ENCODE results near the gene CDCP1.

CDCP1 gene

DNA sequence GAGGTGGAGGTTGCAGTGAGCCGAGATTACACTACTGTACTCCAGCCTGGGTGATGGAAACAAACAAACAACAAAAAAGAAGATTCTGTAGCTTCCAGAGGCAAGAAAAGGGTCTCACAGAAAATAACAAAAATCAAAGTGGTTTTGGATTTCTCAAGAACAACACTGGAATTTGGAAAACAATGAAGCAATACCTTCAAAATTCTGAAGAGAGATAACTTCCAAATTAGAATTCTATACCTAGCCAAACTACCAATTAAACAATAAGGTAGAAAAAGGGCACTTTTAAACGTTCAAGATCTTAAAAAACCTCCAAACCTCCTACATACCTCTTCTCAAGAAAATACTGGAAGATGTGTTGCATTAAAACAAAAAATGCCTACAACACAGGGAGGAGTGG, 4.9 kb upstream of the CDCP1 start:
- TF ChIP-seq, protein P1, sequence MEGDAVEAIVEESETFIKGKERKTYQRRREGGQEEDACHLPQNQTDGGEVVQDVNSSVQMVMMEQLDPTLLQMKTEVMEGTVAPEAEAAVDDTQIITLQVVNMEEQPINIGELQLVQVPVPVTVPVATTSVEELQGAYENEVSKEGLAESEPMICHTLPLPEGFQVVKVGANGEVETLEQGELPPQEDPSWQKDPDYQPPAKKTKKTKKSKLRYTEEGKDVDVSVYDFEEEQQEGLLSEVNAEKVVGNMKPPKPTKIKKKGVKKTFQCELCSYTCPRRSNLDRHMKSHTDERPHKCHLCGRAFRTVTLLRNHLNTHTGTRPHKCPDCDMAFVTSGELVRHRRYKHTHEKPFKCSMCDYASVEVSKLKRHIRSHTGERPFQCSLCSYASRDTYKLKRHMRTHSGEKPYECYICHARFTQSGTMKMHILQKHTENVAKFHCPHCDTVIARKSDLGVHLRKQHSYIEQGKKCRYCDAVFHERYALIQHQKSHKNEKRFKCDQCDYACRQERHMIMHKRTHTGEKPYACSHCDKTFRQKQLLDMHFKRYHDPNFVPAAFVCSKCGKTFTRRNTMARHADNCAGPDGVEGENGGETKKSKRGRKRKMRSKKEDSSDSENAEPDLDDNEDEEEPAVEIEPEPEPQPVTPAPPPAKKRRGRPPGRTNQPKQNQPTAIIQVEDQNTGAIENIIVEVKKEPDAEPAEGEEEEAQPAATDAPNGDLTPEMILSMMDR (IDR thresholded peaks at IDR 0.05; ENCODE audit: insufficient read depth, low read length, poor library complexity, severe bottlenecking), result no peak
- no peak for TF ChIP-seq EZH2phosphoT487 (conservative IDR thresholded peaks at IDR 0.05; ENCODE audit: low read length)
- no peak overlapping the region for H3K4me3 ChIP-seq (ENCODE audit: insufficient read depth, low read length, poor library complexity, severe bottlenecking)

DNA sequence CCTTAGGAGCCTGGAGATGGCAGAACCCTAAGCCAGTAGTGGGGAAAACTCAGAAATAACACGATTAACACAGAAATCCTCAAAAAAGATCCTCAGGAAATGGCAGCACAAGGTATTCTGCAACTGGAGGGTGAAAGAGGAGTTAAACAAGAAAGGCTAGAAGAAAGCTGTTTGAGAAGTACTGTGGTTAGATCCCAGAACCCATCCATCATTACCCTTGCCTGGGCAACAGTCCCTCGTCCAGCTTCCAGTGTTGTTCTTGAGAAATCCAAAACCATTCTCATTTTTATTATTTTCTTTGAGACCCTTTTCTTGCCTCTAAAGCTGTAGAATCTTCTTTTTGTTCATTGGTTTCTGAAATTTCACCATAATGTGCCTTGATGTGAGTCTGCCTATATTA, 2.7 kb upstream of the CDCP1 start:
- H4K20me1 ChIP-seq (ENCODE audit: low read depth, low read length), result no peaks in the 10 kb centered on the region
- no peaks in the 10 kb centered on the region for H3F3A ChIP-seq (ENCODE audit: insufficient read depth)
- H3K4me2 ChIP-seq (ENCODE audit: low read depth, low read length, poor library complexity, severe bottlenecking), result no peak overlapping the region
- H3K36me3 ChIP-seq (ENCODE audit: low read length), result no peaks in the 10 kb centered on the region
- no peak overlapping the region for H3K4me3 ChIP-seq (ENCODE audit: insufficient read depth, low read length, poor library complexity, severe bottlenecking)
- TF ChIP-seq, protein P1 (IDR thresholded peaks at IDR 0.05; ENCODE audit: insufficient read depth, low read length, poor library complexity, severe bottlenecking), result no peak
- H3K27me3 ChIP-seq (ENCODE audit: low read length), result no peaks in the 10 kb centered on the region
- peaks cover 4% of the 10 kb centered on the region; the same call in 1 of the 2 replicates for H3K9me3 ChIP-seq (ENCODE audit: insufficient read depth, low read length)
- H3K9me2 ChIP-seq (replicated peaks; ENCODE audit: insufficient read depth, low read length), result no peaks in the 10 kb centered on the region
- H3K27ac ChIP-seq (ENCODE audit: low read depth, low read length), result no peak overlapping the region
- H3K9ac ChIP-seq (ENCODE audit: low read length), result no peak overlapping the region
- H3K79me2 ChIP-seq (ENCODE audit: insufficient read depth, low read length), result no peaks in the 10 kb centered on the region
- H2AFZ ChIP-seq (ENCODE audit: low read depth, low read length, severe bottlenecking), result no peak overlapping the region

More for the DNA sequence above, 4.9 kb upstream of the CDCP1 start:
- H3K27ac ChIP-seq (ENCODE audit: low read depth, low read length), result no peak overlapping the region
- no peak overlapping the region for H3K4me2 ChIP-seq (ENCODE audit: low read depth, low read length, poor library complexity, severe bottlenecking)
- H3K9ac ChIP-seq (ENCODE audit: low read length), result no peak overlapping the region
- H3F3A ChIP-seq (ENCODE audit: insufficient read depth), result no peaks in the 10 kb centered on the region
- H3K9me2 ChIP-seq (replicated peaks; ENCODE audit: insufficient read depth, low read length), result no peaks in the 10 kb centered on the region
- H3K36me3 ChIP-seq (ENCODE audit: low read length), result no peaks in the 10 kb centered on the region
- no peaks in the 10 kb centered on the region for H3K79me2 ChIP-seq (ENCODE audit: insufficient read depth, low read length)
- no peaks in the 10 kb centered on the region for H3K27me3 ChIP-seq (ENCODE audit: low read length)
- no peaks in the 10 kb centered on the region for H4K20me1 ChIP-seq (ENCODE audit: low read depth, low read length)
- H3K9me3 ChIP-seq (ENCODE audit: insufficient read depth, low read length), result peaks cover 4% of the 10 kb centered on the region; the same call in 1 of the 2 replicates
- H2AFZ ChIP-seq (ENCODE audit: low read depth, low read length, severe bottlenecking), result no peak overlapping the region

DNA sequence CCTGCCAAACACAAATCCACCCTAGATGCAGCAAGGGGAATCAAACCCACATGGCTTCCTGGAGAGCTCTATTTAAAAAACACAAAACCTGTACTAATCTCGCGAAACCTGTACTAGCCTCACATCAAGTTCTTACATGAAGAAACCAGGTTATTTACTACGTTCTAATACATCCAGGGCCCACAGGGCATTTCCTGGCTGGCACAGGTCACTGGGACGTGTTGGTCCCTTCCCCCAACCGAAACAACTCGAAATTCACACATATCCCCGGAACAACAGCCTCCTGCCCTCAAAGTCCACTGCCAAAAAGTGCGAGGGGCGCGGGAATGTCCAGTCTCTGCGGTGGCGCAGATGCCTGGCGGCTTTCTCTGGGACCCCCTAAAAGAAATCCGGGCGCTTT, 955 bp downstream of the CDCP1 start:
- Histone ChIP-seq H3K79me2 (ENCODE audit: insufficient read depth, low read length) (no peaks in the 10 kb centered on the region), H3K4me2 (ENCODE audit: low read depth, low read length, poor library complexity, severe bottlenecking) (no peak overlapping the region)

More for the DNA sequence above, 955 bp downstream of the CDCP1 start:
- Histone ChIP-seq H3K4me3 (ENCODE audit: insufficient read depth, low read length, poor library complexity, severe bottlenecking) (no peak overlapping the region), H4K20me1 (ENCODE audit: low read depth, low read length) (no peaks in the 10 kb centered on the region), H3K27me3 (ENCODE audit: low read length) (no peaks in the 10 kb centered on the region), H3K36me3 (ENCODE audit: low read length) (no peaks in the 10 kb centered on the region), H2AFZ (ENCODE audit: low read depth, low read length, severe bottlenecking) (no peak overlapping the region), H3K9me3 (ENCODE audit: insufficient read depth, low read length) (no peaks in the 10 kb centered on the region), H3K27ac (ENCODE audit: low read depth, low read length) (no peak overlapping the region), H3F3A (ENCODE audit: insufficient read depth) (no peaks in the 10 kb centered on the region), H3K9ac (ENCODE audit: low read length) (no peak overlapping the region), H3K9me2 (replicated peaks; ENCODE audit: insufficient read depth, low read length) (no peaks in the 10 kb centered on the region)
- TF ChIP-seq, protein P1 (IDR thresholded peaks at IDR 0.05; ENCODE audit: insufficient read depth, low read length, poor library complexity, severe bottlenecking), result no peak
- no peak for TF ChIP-seq EZH2phosphoT487 (conservative IDR thresholded peaks at IDR 0.05; ENCODE audit: low read length)
